ENCODE measurements around the gene DYRK1B. TPM values are rescaled to one million over a fixed set of nuclear protein-coding genes. Genes with fewer than 3 reads are reported as not detected.

Gene DYRK1B
- total RNA-seq, 1 experiment from 2014 or later = 322 TPM

DNA sequence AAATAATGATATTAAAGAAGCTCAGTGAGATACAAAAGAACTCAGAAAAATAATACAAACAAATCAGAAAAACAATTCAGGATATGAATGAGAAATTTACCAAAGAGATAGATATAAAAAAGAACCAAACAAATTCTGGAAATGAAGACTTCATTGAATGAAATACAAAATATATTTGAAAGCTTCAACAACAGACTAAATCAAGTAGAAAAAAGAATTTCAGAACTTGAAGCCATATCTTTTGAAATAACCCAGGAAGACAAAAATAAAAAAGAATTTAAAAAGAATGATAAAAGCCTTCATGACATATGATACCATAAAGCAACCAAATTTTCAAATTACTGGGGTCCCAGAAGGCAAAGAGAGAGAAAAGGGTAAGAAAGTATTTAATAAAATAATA lies 45.7 kb downstream of the DYRK1B start:
- H3K27me3 ChIP-seq (ENCODE audit: control insufficient read depth, insufficient read depth, low read length) = peaks cover 43% of the 10 kb centered on the region
- in situ Hi-C loops (cut with HindIII; ENCODE audit: low pct_unique_long_range_greater_than_20kb, low sequenced_read_pairs) = loop anchor here (10.0 to 25.0 kb wide), 3 partner anchors 1001 to 1263 kb away; partner anchors contain the start of gene LGALS7B
- no peak for ATAC-seq

GRCh38 chr19:39780894-39781293 lies 53.1 kb downstream of the DYRK1B start:
- TF ChIP-seq, protein P1, sequence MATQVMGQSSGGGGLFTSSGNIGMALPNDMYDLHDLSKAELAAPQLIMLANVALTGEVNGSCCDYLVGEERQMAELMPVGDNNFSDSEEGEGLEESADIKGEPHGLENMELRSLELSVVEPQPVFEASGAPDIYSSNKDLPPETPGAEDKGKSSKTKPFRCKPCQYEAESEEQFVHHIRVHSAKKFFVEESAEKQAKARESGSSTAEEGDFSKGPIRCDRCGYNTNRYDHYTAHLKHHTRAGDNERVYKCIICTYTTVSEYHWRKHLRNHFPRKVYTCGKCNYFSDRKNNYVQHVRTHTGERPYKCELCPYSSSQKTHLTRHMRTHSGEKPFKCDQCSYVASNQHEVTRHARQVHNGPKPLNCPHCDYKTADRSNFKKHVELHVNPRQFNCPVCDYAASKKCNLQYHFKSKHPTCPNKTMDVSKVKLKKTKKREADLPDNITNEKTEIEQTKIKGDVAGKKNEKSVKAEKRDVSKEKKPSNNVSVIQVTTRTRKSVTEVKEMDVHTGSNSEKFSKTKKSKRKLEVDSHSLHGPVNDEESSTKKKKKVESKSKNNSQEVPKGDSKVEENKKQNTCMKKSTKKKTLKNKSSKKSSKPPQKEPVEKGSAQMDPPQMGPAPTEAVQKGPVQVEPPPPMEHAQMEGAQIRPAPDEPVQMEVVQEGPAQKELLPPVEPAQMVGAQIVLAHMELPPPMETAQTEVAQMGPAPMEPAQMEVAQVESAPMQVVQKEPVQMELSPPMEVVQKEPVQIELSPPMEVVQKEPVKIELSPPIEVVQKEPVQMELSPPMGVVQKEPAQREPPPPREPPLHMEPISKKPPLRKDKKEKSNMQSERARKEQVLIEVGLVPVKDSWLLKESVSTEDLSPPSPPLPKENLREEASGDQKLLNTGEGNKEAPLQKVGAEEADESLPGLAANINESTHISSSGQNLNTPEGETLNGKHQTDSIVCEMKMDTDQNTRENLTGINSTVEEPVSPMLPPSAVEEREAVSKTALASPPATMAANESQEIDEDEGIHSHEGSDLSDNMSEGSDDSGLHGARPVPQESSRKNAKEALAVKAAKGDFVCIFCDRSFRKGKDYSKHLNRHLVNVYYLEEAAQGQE (IDR thresholded peaks at IDR 0.05; ENCODE audit: insufficient read depth in 1 of 2, low read depth in 2 of 2, low read length in 1 of 2) = no peak
- no peak for TF ChIP-seq CTCF (IDR thresholded peaks at IDR 0.05)
- no peak for TF ChIP-seq POLR2AphosphoS5 (IDR thresholded peaks at IDR 0.05; ENCODE audit: low read depth, low read length)
- no peak for TF ChIP-seq SIN3A (IDR thresholded peaks at IDR 0.05; ENCODE audit: borderline replicate concordance, insufficient read depth, low read depth, low read length)
- no peak for TF ChIP-seq TCF7L2 (IDR thresholded peaks at IDR 0.05; ENCODE audit: low read depth, low read length)
- BruUV-seq (replicated peaks) = no TSS peak
- H3K27ac ChIP-seq (ENCODE audit: low read length) = no peak overlapping the region
- no peak for ATAC-seq
- DNase-seq (ENCODE audit: low read depth, low spot score) = no peak
- H3K36me3 ChIP-seq (ENCODE audit: control insufficient read depth, insufficient read depth, low read length) = no peaks in the 10 kb centered on the region
- H3K27me3 ChIP-seq (ENCODE audit: control insufficient read depth, insufficient read depth, low read length) = peaks cover 87% of the 10 kb centered on the region
- H3K4me1 ChIP-seq (ENCODE audit: control insufficient read depth, insufficient read depth, low read length) = no peaks in the 10 kb centered on the region
- H3K9me3 ChIP-seq (ENCODE audit: control insufficient read depth, insufficient read depth, low read depth, low read length) = no peaks in the 10 kb centered on the region
- ChIA-PET CTCF (interaction anchor here (0.6 to 11.6 kb wide), 7 partner anchors 10 to 64 kb away, joined by 3 to 207 read pairs (median 10); no protein-coding TSS in a partner anchor), POLR2A (interaction anchor here (0.5 to 0.7 kb wide), 2 partner anchors 14 to 501 kb away, joined by 3 read pairs; no protein-coding TSS in a partner anchor)
- in situ Hi-C loops (cut with HindIII; ENCODE audit: low pct_unique_long_range_greater_than_20kb, low sequenced_read_pairs) (loop anchor here (5.0 to 25.0 kb wide), 12 partner anchors 34 to 1256 kb away; partner anchors contain the start of genes LGALS7B and MAP3K10), intact Hi-C loops (cut with micrococcal nuclease; ENCODE audit: unreplicated experiment) (no loop called here)
- no peak overlapping the region for H3K4me3 ChIP-seq (ENCODE audit: low read depth in 2 of 2, low read length in 2 of 2)

More for the DNA sequence above, 45.7 kb downstream of the DYRK1B start:
- intact Hi-C loops (cut with micrococcal nuclease; ENCODE audit: unreplicated experiment) = no loop called here
- Histone ChIP-seq H3K9me3 (ENCODE audit: control insufficient read depth, insufficient read depth, low read depth, low read length) (peaks cover 20% of the 10 kb centered on the region; the same call in 1 of the 2 replicates), H3K4me3 (ENCODE audit: low read depth in 2 of 2, low read length in 2 of 2) (no peak overlapping the region), H3K4me1 (ENCODE audit: control insufficient read depth, insufficient read depth, low read length) (peaks cover 8% of the 10 kb centered on the region), H3K27ac (ENCODE audit: low read length) (no peak overlapping the region), H3K36me3 (ENCODE audit: control insufficient read depth, insufficient read depth, low read length) (no peaks in the 10 kb centered on the region)
- ChIA-PET CTCF (interaction anchor here (0.5 to 7.7 kb wide), 10 partner anchors 12 to 517 kb away, joined by 3 to 188 read pairs (median 4); partner anchors contain the start of gene PSMC4), POLR2A (interaction anchor here (0.5 to 0.9 kb wide), 6 partner anchors 16 to 577 kb away, joined by 3 to 8 read pairs (median 4); partner anchors contain the start of gene DYRK1B)
- no TSS peak for BruUV-seq (replicated peaks)
- TF ChIP-seq CTCF (IDR thresholded peaks at IDR 0.05) (no peak), TCF7L2 (IDR thresholded peaks at IDR 0.05; ENCODE audit: low read depth, low read length) (no peak)
- DNase-seq (ENCODE audit: low read depth, low spot score) = no peak

Measured in Panc1 (cell line).